Measurements from ENCODE around the gene LAMA2.

- TF ChIP-seq, protein P1, sequence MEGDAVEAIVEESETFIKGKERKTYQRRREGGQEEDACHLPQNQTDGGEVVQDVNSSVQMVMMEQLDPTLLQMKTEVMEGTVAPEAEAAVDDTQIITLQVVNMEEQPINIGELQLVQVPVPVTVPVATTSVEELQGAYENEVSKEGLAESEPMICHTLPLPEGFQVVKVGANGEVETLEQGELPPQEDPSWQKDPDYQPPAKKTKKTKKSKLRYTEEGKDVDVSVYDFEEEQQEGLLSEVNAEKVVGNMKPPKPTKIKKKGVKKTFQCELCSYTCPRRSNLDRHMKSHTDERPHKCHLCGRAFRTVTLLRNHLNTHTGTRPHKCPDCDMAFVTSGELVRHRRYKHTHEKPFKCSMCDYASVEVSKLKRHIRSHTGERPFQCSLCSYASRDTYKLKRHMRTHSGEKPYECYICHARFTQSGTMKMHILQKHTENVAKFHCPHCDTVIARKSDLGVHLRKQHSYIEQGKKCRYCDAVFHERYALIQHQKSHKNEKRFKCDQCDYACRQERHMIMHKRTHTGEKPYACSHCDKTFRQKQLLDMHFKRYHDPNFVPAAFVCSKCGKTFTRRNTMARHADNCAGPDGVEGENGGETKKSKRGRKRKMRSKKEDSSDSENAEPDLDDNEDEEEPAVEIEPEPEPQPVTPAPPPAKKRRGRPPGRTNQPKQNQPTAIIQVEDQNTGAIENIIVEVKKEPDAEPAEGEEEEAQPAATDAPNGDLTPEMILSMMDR (IDR thresholded peaks at IDR 0.05), result no peak
- TF ChIP-seq POLR2A (IDR thresholded peaks at IDR 0.05), result no peak
These were observed 305.9 kb downstream of the LAMA2 start for GRCh38 chr6:129188795-129189194.
